ENCODE data around the gene HEATR1.

- TF ChIP-seq CTCF (IDR thresholded peaks at IDR 0.05): no peak
- TF ChIP-seq EZH2 (IDR thresholded peaks at IDR 0.05; ENCODE audit: borderline replicate concordance, insufficient read depth, low read depth, low read length, poor library complexity, severe bottlenecking): no peak
Measured at GRCh38 chr1:236615399-236616148, 11.3 kb upstream of the HEATR1 start.

Data from B cell (primary cell).